Measurements from ENCODE around the gene KLF12.

GRCh38 chr13:74171641-74172040, 37.4 kb upstream of the KLF12 start:
- TF ChIP-seq CTCF (IDR thresholded peaks at IDR 0.05; ENCODE audit: insufficient read depth, low read length, poor library complexity, severe bottlenecking) (no peak), EZH2phosphoT487 (conservative IDR thresholded peaks at IDR 0.05; ENCODE audit: low read length) (no peak)

Data from SU-DHL-6 (cell line).